ENCODE data around the gene BMERB1. TPM values are rescaled to one million over a fixed set of nuclear protein-coding genes. Genes with fewer than 3 reads are reported as not detected.
"Not testable (repeated sequence)": the region's sequence is repeated elsewhere in the genome, so short reads cannot be mapped to it uniquely, and the experiment has no call there.

BMERB1 gene
- polyA plus RNA-seq, 1 donor (not counting 4 experiments of a cell fraction or from before 2014, with no cell fraction given): 7.8 TPM

DNA sequence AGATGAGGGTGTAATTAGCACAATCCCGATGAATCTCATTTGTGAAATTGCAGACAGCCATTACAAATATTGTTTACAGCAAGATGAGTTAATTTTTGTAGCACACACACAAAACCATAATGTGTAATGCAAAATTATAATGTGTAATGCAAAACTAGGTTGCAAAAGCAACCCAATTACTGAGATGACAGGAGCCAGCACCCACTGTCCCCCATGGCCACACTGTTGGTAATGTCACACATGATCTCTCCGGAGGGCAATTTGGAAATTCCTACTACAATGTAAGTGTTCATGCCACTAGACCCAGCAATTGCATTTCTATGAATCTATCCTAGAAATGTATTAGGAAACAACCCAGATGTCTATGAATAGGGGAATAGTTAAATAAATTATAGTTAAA, 131.7 kb downstream of the BMERB1 start:
- Histone ChIP-seq H3K27me3 (ENCODE audit: control insufficient read depth, extremely low read depth, insufficient read depth, low read length) (no peaks in the 10 kb centered on the region), H4K20me1 (ENCODE audit: control insufficient read depth, extremely low read depth, insufficient read depth, low read length) (no peaks in the 10 kb centered on the region), H3K4me3 (ENCODE audit: control insufficient read depth in 2 of 3, extremely low read depth in 1 of 3, insufficient read depth in 2 of 3, low read depth in 1 of 3, low read length in 3 of 3) (no peak overlapping the region), H3K9me1 (ENCODE audit: control insufficient read depth, extremely low read depth, insufficient read depth, low read length) (no peaks in the 10 kb centered on the region), H3K9me3 (ENCODE audit: control insufficient read depth, low read depth, low read length) (no peaks in the 10 kb centered on the region), H3K27ac (ENCODE audit: control insufficient read depth, insufficient read depth, low read length) (no peak overlapping the region), H3K9ac (ENCODE audit: control insufficient read depth, extremely low read depth, insufficient read depth, low read length) (no peak overlapping the region), H3K4me1 (ENCODE audit: control insufficient read depth, extremely low read depth, insufficient read depth, low read length) (no peaks in the 10 kb centered on the region), H3K4me2 (ENCODE audit: control insufficient read depth, extremely low read depth, insufficient read depth, low read depth, low read length) (no peak overlapping the region), H3K79me2 (ENCODE audit: control insufficient read depth, insufficient read depth, low read length) (no peaks in the 10 kb centered on the region), H3K36me3 (ENCODE audit: control insufficient read depth in 2 of 2, extremely low read depth in 1 of 2, insufficient read depth in 2 of 2, low read length in 2 of 2) (no peaks in the 10 kb centered on the region), H2AFZ (ENCODE audit: control insufficient read depth, low read length) (no peak overlapping the region)
- dilution Hi-C loops (cut with MboI; ENCODE audit: extremely low pct_ligation_motif_present, low sequenced_read_pairs): no loop called here
- TF ChIP-seq EZH2 (IDR thresholded peaks at IDR 0.05; ENCODE audit: low read length): no peak
- TF ChIP-seq, protein P1, sequence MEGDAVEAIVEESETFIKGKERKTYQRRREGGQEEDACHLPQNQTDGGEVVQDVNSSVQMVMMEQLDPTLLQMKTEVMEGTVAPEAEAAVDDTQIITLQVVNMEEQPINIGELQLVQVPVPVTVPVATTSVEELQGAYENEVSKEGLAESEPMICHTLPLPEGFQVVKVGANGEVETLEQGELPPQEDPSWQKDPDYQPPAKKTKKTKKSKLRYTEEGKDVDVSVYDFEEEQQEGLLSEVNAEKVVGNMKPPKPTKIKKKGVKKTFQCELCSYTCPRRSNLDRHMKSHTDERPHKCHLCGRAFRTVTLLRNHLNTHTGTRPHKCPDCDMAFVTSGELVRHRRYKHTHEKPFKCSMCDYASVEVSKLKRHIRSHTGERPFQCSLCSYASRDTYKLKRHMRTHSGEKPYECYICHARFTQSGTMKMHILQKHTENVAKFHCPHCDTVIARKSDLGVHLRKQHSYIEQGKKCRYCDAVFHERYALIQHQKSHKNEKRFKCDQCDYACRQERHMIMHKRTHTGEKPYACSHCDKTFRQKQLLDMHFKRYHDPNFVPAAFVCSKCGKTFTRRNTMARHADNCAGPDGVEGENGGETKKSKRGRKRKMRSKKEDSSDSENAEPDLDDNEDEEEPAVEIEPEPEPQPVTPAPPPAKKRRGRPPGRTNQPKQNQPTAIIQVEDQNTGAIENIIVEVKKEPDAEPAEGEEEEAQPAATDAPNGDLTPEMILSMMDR (optimal IDR thresholded peaks at IDR 0.05 in 1 of 3, IDR thresholded peaks at IDR 0.05 in 1 of 3, conservative IDR thresholded peaks at IDR 0.05 in 1 of 3; ENCODE audit: extremely low read depth in 1 of 3, insufficient read depth in 2 of 3, low read length in 3 of 3): no peak
- FAIRE-seq: no peak
- no peak for DNase-seq (ENCODE audit: low read depth, low spot score)

DNA sequence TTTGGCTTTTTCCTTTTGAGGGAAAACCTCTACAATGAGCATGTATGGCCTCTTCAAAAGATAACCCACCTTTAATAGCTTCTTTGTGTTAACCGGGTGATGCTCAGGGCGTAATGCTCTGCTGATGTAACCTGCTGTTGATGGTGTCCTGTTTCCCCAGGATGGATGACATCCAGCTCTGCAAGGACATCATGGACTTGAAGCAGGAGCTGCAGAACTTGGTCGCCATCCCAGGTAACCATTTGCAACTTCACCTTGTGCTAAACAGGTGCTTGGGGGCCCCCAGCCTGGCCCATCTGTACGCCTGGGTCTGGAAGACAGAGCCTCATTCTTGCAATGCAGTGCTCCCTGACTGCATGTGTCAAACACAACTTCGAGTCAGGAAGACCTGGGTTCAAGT, 133.4 kb downstream of the BMERB1 start:
- dilution Hi-C loops (cut with MboI; ENCODE audit: extremely low pct_ligation_motif_present, low sequenced_read_pairs): no loop called here
- no peak for DNase-seq (ENCODE audit: low read depth, low spot score)
- Histone ChIP-seq H2AFZ (ENCODE audit: control insufficient read depth, low read length) (no peak overlapping the region), H3K4me1 (ENCODE audit: control insufficient read depth, extremely low read depth, insufficient read depth, low read length) (no peaks in the 10 kb centered on the region), H3K36me3 (ENCODE audit: control insufficient read depth in 2 of 2, extremely low read depth in 1 of 2, insufficient read depth in 2 of 2, low read length in 2 of 2) (no peaks in the 10 kb centered on the region), H3K4me3 (ENCODE audit: control insufficient read depth in 2 of 3, extremely low read depth in 1 of 3, insufficient read depth in 2 of 3, low read depth in 1 of 3, low read length in 3 of 3) (no peak overlapping the region), H3K9me1 (ENCODE audit: control insufficient read depth, extremely low read depth, insufficient read depth, low read length) (no peaks in the 10 kb centered on the region), H3K79me2 (ENCODE audit: control insufficient read depth, insufficient read depth, low read length) (no peaks in the 10 kb centered on the region), H3K9ac (ENCODE audit: control insufficient read depth, extremely low read depth, insufficient read depth, low read length) (no peak overlapping the region), H3K27me3 (ENCODE audit: control insufficient read depth, extremely low read depth, insufficient read depth, low read length) (no peaks in the 10 kb centered on the region), H3K27ac (ENCODE audit: control insufficient read depth, insufficient read depth, low read length) (no peak overlapping the region), H4K20me1 (ENCODE audit: control insufficient read depth, extremely low read depth, insufficient read depth, low read length) (no peaks in the 10 kb centered on the region), H3K9me3 (ENCODE audit: control insufficient read depth, low read depth, low read length) (no peaks in the 10 kb centered on the region), H3K4me2 (ENCODE audit: control insufficient read depth, extremely low read depth, insufficient read depth, low read depth, low read length) (no peak overlapping the region)
- no peak for FAIRE-seq
- TF ChIP-seq, protein P1 (optimal IDR thresholded peaks at IDR 0.05 in 1 of 3, IDR thresholded peaks at IDR 0.05 in 1 of 3, conservative IDR thresholded peaks at IDR 0.05 in 1 of 3; ENCODE audit: extremely low read depth in 1 of 3, insufficient read depth in 2 of 3, low read length in 3 of 3): no peak
- TF ChIP-seq EZH2 (IDR thresholded peaks at IDR 0.05; ENCODE audit: low read length): no peak

DNA sequence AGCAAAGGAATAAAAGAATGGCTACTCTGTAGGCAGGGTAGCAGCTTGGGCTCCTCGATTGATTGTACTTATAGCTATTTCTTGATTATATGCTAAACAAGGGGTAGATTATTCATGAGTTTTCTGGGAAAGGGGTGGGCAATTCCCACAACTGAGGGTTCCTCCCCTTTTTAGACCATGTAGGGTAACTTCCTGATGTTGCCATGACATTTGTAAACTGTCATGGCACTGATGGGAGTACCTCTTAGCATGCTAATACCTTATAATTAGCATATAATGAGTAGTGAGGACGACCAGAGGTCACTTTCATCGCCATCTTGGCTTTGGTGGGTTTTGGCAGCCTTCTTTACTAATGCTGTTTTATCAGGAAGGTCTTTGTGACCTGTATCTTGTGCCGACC, 136.3 kb downstream of the BMERB1 start:
- FAIRE-seq; H3K9me1 ChIP-seq (ENCODE audit: control insufficient read depth, extremely low read depth, insufficient read depth, low read length); H3K27me3 ChIP-seq (ENCODE audit: control insufficient read depth, extremely low read depth, insufficient read depth, low read length); H3K36me3 ChIP-seq (ENCODE audit: control insufficient read depth in 2 of 2, extremely low read depth in 1 of 2, insufficient read depth in 2 of 2, low read length in 2 of 2); H4K20me1 ChIP-seq (ENCODE audit: control insufficient read depth, extremely low read depth, insufficient read depth, low read length); H2AFZ ChIP-seq (ENCODE audit: control insufficient read depth, low read length); H3K4me1 ChIP-seq (ENCODE audit: control insufficient read depth, extremely low read depth, insufficient read depth, low read length); H3K9me3 ChIP-seq (ENCODE audit: control insufficient read depth, low read depth, low read length); H3K4me3 ChIP-seq (ENCODE audit: control insufficient read depth in 2 of 3, extremely low read depth in 1 of 3, insufficient read depth in 2 of 3, low read depth in 1 of 3, low read length in 3 of 3); H3K4me2 ChIP-seq (ENCODE audit: control insufficient read depth, extremely low read depth, insufficient read depth, low read depth, low read length); H3K9ac ChIP-seq (ENCODE audit: control insufficient read depth, extremely low read depth, insufficient read depth, low read length); dilution Hi-C loops (cut with MboI; ENCODE audit: extremely low pct_ligation_motif_present, low sequenced_read_pairs); H3K79me2 ChIP-seq (ENCODE audit: control insufficient read depth, insufficient read depth, low read length); H3K27ac ChIP-seq (ENCODE audit: control insufficient read depth, insufficient read depth, low read length); DNase-seq (ENCODE audit: low read depth, low spot score): not testable (repeated sequence)

Data from keratinocyte (primary cell).